HG02981 (cell line): ENCODE data around the gene MICALL2.

Experiments used
- ATAC-seq: cut with Tn5 transposase; IDR thresholded peaks from one replicate; pipeline ENCODE4 v1.9.1; 2021; ENCODE audit warnings: mild to moderate bottlenecking, moderate library complexity; ENCODE audit not compliant: unreplicated experiment

The MICALL2 gene

GRCh38 chr7:1468643-1469298, 9.5 kb upstream of the MICALL2 start:
- no peak for ATAC-seq

GRCh38 chr7:1468203-1468602, 8.9 kb upstream of the MICALL2 start:
- ATAC-seq: no peak

GRCh38 chr7:1466524-1467271, 7.4 kb upstream of the MICALL2 start:
- no peak for ATAC-seq

GRCh38 chr7:1464694-1465093, 5.4 kb upstream of the MICALL2 start:
- ATAC-seq: no peak

- no peak for ATAC-seq
Measured at GRCh38 chr7:1463676-1464223, 4.5 kb upstream of the MICALL2 start.

GRCh38 chr7:1461646-1462375, 2.5 kb upstream of the MICALL2 start:
- no peak for ATAC-seq

- ATAC-seq: no peak
Measured at GRCh38 chr7:1460821-1461645, 1.8 kb upstream of the MICALL2 start.

- ATAC-seq: no peak
Measured at GRCh38 chr7:1459920-1460820, 900 bp upstream of the MICALL2 start.

GRCh38 chr7:1459512-1459892, 232 bp upstream of the MICALL2 start:
- ATAC-seq: peak; percentile 93

GRCh38 chr7:1457949-1458682, 1.2 kb downstream of the MICALL2 start:
- no peak for ATAC-seq

GRCh38 chr7:1457059-1457948, 2.0 kb downstream of the MICALL2 start:
- ATAC-seq: no peak

- ATAC-seq: no peak
Measured at GRCh38 chr7:1455955-1456354, 3.3 kb downstream of the MICALL2 start.

- ATAC-seq: no peak
Measured at GRCh38 chr7:1455241-1455939, 3.9 kb downstream of the MICALL2 start.

- no peak for ATAC-seq
Measured at GRCh38 chr7:1454542-1454941, 4.7 kb downstream of the MICALL2 start.

GRCh38 chr7:1452205-1452604, 7.1 kb downstream of the MICALL2 start:
- no peak for ATAC-seq

- no peak for ATAC-seq
Measured at GRCh38 chr7:1450987-1451386, 8.3 kb downstream of the MICALL2 start.

GRCh38 chr7:1450431-1450830, 8.8 kb downstream of the MICALL2 start:
- no peak for ATAC-seq
